ENCODE results near the gene PIP4K2A. TPM values are rescaled to one million over a fixed set of nuclear protein-coding genes. Genes with fewer than 3 reads are reported as not detected.

The PIP4K2A gene
- total and polyA plus RNA-seq, 10 donors = 30.1 to 168 (median 101) TPM

- DNase-seq = no peak
- H3K27me3 ChIP-seq (replicated peaks in 1 of 7) = no peaks in the 10 kb centered on the region
- H3K27ac ChIP-seq = no peak overlapping the region
- H3K9me3 ChIP-seq = no peaks in the 10 kb centered on the region
- peaks cover 0 to 7% (median 2%) of the 10 kb centered on the region in 6 donors for H3K4me1 ChIP-seq
- H3K36me3 ChIP-seq = no peaks in the 10 kb centered on the region
- TF ChIP-seq POLR2A (IDR thresholded peaks at IDR 0.05) (no peak), CTCF (IDR thresholded peaks at IDR 0.05 in 8 of 11, conservative IDR thresholded peaks at IDR 0.05 in 3 of 11) (no peak), POLR2AphosphoS5 (IDR thresholded peaks at IDR 0.05) (no peak)
- WGBS, 5 donors = 96 to 99% (median 97%) methylated on average over 6 of the region's 6 CpGs
- intact Hi-C loops (cut with DNase I; ENCODE audit: low total_unique reads) = no loop called here
- no peak overlapping the region for H3K4me3 ChIP-seq
Observed at GRCh38 chr10:22758867-22759266, 44.5 kb upstream of the PIP4K2A start.

- Histone ChIP-seq H3K27me3 (replicated peaks in 1 of 7) (no peaks in the 10 kb centered on the region), H3K36me3 (no peaks in the 10 kb centered on the region), H3K4me3 (no peak overlapping the region), H3K27ac (peak overlapping the region in 1 of 8 donors; percentile 6), H3K9me3 (no peaks in the 10 kb centered on the region), H3K4me1 (peaks cover 0 to 27% (median 10%) of the 10 kb centered on the region in 6 donors)
- DNase-seq = no peak
- 86 to 89% (median 87%) methylated on average over 4 of the region's 4 CpGs for WGBS, 5 donors
- TF ChIP-seq CTCF (IDR thresholded peaks at IDR 0.05 in 8 of 11, conservative IDR thresholded peaks at IDR 0.05 in 3 of 11) (no peak), POLR2AphosphoS5 (IDR thresholded peaks at IDR 0.05) (no peak), POLR2A (IDR thresholded peaks at IDR 0.05) (no peak)
- intact Hi-C loops (cut with DNase I; ENCODE audit: low total_unique reads) = no loop called here
Observed at GRCh38 chr10:22754296-22754695, 39.9 kb upstream of the PIP4K2A start.

- Histone ChIP-seq H3K36me3 (no peaks in the 10 kb centered on the region), H3K27me3 (replicated peaks in 1 of 7) (no peaks in the 10 kb centered on the region), H3K9me3 (no peaks in the 10 kb centered on the region), H3K4me1 (peaks cover 0 to 27% (median 10%) of the 10 kb centered on the region in 6 donors), H3K4me3 (no peak overlapping the region), H3K27ac (peak overlapping the region in 1 of 8 donors; percentile 6)
- TF ChIP-seq POLR2A (IDR thresholded peaks at IDR 0.05) (no peak), CTCF (IDR thresholded peaks at IDR 0.05 in 8 of 11, conservative IDR thresholded peaks at IDR 0.05 in 3 of 11) (no peak)
- DNase-seq = no peak
- intact Hi-C loops (cut with DNase I; ENCODE audit: low total_unique reads) = no loop called here
- 30 to 44% (median 40%) methylated on average over 3 of the region's 3 CpGs for WGBS, 5 donors
Observed at GRCh38 chr10:22753786-22754185, 39.4 kb upstream of the PIP4K2A start.

GRCh38 chr10:22752272-22752889, 38.0 kb upstream of the PIP4K2A start:
- H3K27ac ChIP-seq = peak overlapping the region in 1 of 8 donors; percentile 4
- no peaks in the 10 kb centered on the region for H3K9me3 ChIP-seq
- no peak for TF ChIP-seq POLR2AphosphoS5 (IDR thresholded peaks at IDR 0.05)
- TF ChIP-seq CTCF (IDR thresholded peaks at IDR 0.05 in 8 of 11, conservative IDR thresholded peaks at IDR 0.05 in 3 of 11) = no peak
- no peak for TF ChIP-seq POLR2A (IDR thresholded peaks at IDR 0.05)
- H3K4me1 ChIP-seq = peaks cover 0 to 27% (median 10%) of the 10 kb centered on the region in 6 donors
- WGBS, 5 donors = 82 to 89% (median 86%) methylated on average over 2 of the region's 2 CpGs
- no peaks in the 10 kb centered on the region for H3K36me3 ChIP-seq
- intact Hi-C loops (cut with DNase I; ENCODE audit: low total_unique reads) = no loop called here
- DNase-seq = no peak
- no peaks in the 10 kb centered on the region for H3K27me3 ChIP-seq (replicated peaks in 1 of 7)
- H3K4me3 ChIP-seq = no peak overlapping the region

Data from spleen (tissue), 11 donors.